Neural crest cell (in vitro differentiated cells): ENCODE data around the gene BCL6. TPM values are rescaled to one million over a fixed set of nuclear protein-coding genes. Genes with fewer than 3 reads are reported as not detected.

Experiments used
- DNase-seq: peaks from one replicate; pipeline ENCODE4 v3.0.0; 2021; ENCODE audit warnings: low read depth, mixed read lengths, low spot score
- H3K27ac Mint-ChIP-seq: one replicate; pipeline ENCODE4 v1.8.0; 2021; ENCODE audit warnings: mild to moderate bottlenecking, mixed read lengths; ENCODE audit not compliant: unreplicated experiment
- H3K27me3 Mint-ChIP-seq: 2 replicates; pipeline ENCODE4 v1.8.0; 2021; ENCODE audit warnings: low read depth, mild to moderate bottlenecking, mixed read lengths
- H3K36me3 Mint-ChIP-seq: 2 replicates; pipeline ENCODE4 v1.8.0; 2021; ENCODE audit warnings: low read depth, mild to moderate bottlenecking, mixed read lengths
- H3K4me1 Mint-ChIP-seq: 2 replicates; pipeline ENCODE4 v1.8.0; 2021; ENCODE audit warnings: mixed read lengths
- H3K4me3 Mint-ChIP-seq: one replicate; pipeline ENCODE4 v1.8.0; 2021; ENCODE audit warnings: mild to moderate bottlenecking, mixed read lengths
- H3K9me3 Mint-ChIP-seq: 2 replicates; pipeline ENCODE4 v1.8.0; 2021; ENCODE audit warnings: mixed read lengths
- total RNA-seq: library from RNA; stranded (reverse); gene quantifications from 2 replicates; pipeline ENCODE4 v1.2.1, GENCODE V29; 2021
- TF ChIP-seq, protein P1 (sequence below): fragments of 200-600 bp; sonication (generic); conservative IDR thresholded peaks from 2 replicates; pipeline ENCODE4 v1.5.0; 2021; ENCODE audit warnings: antibody characterized with exemption, mild to moderate bottlenecking

Gene BCL6
- total RNA-seq, 1 donor from 2014 or later: 6.4 TPM

DNA sequence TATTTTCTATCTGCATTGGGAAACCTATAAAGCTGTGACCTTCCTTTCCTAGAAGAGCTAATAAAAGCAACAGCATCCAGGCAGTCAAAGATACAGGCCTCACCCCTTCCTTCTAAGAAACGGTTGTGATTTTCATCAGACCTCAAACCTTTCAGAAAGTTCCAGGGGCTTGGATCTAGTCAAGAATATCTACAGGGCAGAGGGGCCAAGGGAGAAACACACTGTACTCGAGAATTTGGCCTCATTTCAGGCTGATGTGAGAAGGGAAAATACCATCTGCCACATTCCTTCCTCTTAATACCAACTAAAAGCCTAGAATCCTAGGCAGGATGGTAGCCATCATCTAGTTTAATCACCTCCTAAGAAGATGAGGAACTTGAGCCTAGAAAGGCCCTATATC is 24.5 kb upstream of the BCL6 start:
- Mint-ChIP-seq H3K4me3 (no peak overlapping the region), H3K27ac (no peak overlapping the region), H3K9me3 (peaks cover 6% of the 10 kb centered on the region), H3K4me1 (no peaks in the 10 kb centered on the region), H3K36me3 (no peaks in the 10 kb centered on the region), H3K27me3 (no peaks in the 10 kb centered on the region)
- TF ChIP-seq, protein P1, sequence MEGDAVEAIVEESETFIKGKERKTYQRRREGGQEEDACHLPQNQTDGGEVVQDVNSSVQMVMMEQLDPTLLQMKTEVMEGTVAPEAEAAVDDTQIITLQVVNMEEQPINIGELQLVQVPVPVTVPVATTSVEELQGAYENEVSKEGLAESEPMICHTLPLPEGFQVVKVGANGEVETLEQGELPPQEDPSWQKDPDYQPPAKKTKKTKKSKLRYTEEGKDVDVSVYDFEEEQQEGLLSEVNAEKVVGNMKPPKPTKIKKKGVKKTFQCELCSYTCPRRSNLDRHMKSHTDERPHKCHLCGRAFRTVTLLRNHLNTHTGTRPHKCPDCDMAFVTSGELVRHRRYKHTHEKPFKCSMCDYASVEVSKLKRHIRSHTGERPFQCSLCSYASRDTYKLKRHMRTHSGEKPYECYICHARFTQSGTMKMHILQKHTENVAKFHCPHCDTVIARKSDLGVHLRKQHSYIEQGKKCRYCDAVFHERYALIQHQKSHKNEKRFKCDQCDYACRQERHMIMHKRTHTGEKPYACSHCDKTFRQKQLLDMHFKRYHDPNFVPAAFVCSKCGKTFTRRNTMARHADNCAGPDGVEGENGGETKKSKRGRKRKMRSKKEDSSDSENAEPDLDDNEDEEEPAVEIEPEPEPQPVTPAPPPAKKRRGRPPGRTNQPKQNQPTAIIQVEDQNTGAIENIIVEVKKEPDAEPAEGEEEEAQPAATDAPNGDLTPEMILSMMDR: no peak
- no peak for DNase-seq

DNA sequence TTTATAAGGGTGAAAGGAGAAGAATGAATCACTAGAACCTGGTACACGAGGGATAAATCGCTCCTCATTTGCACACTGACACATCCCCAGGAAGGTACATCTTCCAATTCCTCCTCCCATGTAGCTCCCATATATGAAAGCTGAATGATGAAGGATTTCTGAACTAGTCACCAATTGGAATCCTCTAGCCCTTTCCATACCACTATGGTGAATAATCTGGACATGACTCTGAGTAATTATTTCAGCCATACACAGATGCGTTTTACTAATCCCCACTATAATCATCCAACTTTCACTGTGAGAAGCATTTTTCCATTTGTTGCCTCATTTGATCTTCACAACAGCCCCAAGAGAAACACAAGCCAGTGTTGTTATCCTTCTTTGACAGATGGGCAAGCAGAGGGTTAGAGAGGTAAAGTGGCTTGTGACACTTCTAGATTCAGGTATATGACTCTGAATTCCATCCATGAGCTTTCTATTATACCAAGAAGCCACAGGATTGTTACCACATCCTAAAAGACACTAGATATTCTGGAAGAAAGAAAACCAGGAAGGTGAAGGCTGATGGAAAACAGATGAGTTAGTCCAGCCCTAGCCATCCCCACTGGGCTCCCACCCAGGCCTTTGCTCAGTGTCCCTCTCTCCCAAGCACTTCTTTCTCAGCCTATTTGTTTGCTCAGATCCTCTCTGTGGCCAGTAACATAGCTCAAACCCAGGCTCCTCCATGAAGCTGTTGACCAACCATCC is 22.2 kb upstream of the BCL6 start:
- H3K9me3 Mint-ChIP-seq: peaks cover 6% of the 10 kb centered on the region
- no peak overlapping the region for H3K4me3 Mint-ChIP-seq
- no peaks in the 10 kb centered on the region for H3K36me3 Mint-ChIP-seq
- TF ChIP-seq, protein P1: no peak
- H3K27me3 Mint-ChIP-seq: no peaks in the 10 kb centered on the region
- peaks cover 3% of the 10 kb centered on the region for H3K4me1 Mint-ChIP-seq
- DNase-seq: no peak
- H3K27ac Mint-ChIP-seq: no peak overlapping the region

DNA sequence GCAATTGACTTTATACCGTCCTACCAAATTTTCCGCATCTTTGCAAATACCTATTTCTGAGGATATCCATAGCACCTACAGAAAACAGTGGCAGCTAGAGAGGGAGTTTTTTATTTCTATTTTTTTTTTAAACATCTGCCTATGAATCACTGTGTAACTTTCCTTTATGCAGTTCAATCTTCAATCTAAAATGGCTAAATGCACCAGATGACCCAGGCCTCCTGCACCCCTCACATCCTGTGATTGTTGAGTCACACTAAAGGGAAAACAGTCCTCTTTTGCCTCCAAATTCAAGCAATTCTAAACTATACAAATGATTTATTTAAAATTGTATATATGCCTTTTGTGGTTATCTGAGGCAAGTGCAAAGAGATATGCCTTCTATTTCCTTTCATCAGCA is 20.1 kb upstream of the BCL6 start:
- peaks cover 6% of the 10 kb centered on the region for H3K9me3 Mint-ChIP-seq
- no peak for DNase-seq
- TF ChIP-seq, protein P1: no peak
- H3K27ac Mint-ChIP-seq: no peak overlapping the region
- H3K4me1 Mint-ChIP-seq: peaks cover 3% of the 10 kb centered on the region
- no peak overlapping the region for H3K4me3 Mint-ChIP-seq
- H3K27me3 Mint-ChIP-seq: peaks cover 8% of the 10 kb centered on the region
- no peaks in the 10 kb centered on the region for H3K36me3 Mint-ChIP-seq

DNA sequence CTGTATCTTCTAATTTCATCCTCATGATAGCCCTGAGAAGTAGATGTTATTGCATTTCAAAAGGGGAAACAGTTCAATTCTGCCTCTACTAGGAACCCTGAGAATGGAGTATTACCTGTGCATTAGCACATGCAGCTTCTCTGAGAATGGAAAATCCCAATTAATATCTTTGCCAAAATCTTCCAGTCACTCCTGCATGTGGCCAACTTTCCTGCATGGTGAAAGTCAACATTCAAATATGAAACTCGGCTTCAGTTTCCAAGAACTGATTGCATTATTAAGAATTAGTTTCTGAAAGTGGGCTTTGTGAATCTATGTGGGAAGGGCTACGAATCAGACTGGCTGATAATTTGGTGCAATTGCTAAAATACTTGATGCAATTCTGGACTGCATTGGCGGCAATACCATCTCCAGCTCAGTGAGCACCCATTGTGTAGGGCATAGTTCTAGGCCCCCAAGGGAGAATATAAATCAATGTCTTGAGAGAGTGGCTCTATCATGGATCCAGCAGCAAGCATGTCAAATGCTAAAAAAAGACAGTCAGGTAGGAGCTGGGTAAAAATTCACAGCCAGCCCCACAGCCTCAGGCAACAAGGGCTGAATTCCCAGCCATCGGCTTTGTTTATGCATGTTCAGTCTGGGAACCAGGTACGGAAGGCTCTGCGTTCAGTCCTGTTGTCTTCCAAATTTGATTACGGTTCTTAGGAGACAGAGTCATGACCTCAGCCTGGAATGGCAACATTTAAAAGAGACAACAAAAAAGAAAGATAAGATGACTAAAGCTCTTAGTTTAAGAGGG is 18.8 kb upstream of the BCL6 start:
- TF ChIP-seq, protein P1: no peak
- H3K4me1 Mint-ChIP-seq: peaks cover 3% of the 10 kb centered on the region
- H3K27me3 Mint-ChIP-seq: peaks cover 8% of the 10 kb centered on the region
- H3K4me3 Mint-ChIP-seq: no peak overlapping the region
- no peak overlapping the region for H3K27ac Mint-ChIP-seq
- peaks cover 6% of the 10 kb centered on the region for H3K9me3 Mint-ChIP-seq
- DNase-seq: no peak
- no peaks in the 10 kb centered on the region for H3K36me3 Mint-ChIP-seq

DNA sequence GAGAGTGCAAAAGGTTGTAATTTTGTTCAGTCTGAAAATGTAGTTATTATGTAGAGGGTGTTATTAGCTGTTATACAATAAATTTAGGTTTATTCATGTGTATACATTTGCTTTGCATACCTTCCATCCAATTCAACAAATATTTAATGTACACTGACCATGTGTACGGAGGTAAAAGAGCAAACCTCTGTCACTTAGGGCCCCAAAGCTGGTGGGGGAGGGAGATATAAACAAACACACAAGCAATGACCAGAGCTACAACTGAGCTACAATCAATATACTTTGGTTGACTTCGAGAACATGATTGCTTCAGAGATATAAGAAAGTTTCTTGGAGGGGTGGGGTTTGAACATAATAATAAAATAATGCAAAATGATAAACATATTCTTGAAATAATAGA is 17.5 kb upstream of the BCL6 start:
- H3K27me3 Mint-ChIP-seq: peaks cover 8% of the 10 kb centered on the region
- peaks cover 3% of the 10 kb centered on the region for H3K9me3 Mint-ChIP-seq
- peaks cover 3% of the 10 kb centered on the region for H3K4me1 Mint-ChIP-seq
- no peak overlapping the region for H3K27ac Mint-ChIP-seq
- TF ChIP-seq, protein P1: no peak
- no peak for DNase-seq
- H3K4me3 Mint-ChIP-seq: no peak overlapping the region
- H3K36me3 Mint-ChIP-seq: no peaks in the 10 kb centered on the region
